ENCODE data around the gene CCDC33.

CCDC33 gene

DNA sequence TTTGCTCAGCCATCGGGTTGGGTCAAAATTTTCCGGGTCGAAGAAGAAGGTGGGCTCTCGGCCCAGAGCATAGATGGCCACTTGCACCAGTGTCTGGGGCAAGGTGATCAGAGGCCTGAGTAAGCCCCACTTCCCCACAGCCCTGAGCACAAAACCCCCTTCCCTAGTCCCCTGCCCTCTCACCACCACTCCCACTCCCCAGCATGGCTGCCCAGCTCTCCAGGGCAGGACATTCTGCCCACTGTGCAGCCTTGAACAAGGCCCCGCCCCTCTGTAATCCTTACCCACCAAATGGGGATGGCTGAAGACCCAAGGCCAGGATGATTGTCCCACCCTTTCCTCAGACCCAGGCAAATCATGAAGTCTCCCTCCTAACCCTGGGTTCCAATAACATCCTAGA is 102.5 kb downstream of the CCDC33 start:
- Histone ChIP-seq H3K27ac (ENCODE audit: insufficient read depth in 1 of 2, low read depth in 1 of 2, low read length in 2 of 2, poor library complexity in 1 of 2, severe bottlenecking in 2 of 2) (no peak overlapping the region), H3K27me3 (replicated peaks in 2 of 5; ENCODE audit: control insufficient read depth in 4 of 5, insufficient read depth in 5 of 5, low read length in 4 of 5) (no peaks in the 10 kb centered on the region), H3K9me3 (ENCODE audit: control extremely low read depth in 1 of 5, control insufficient read depth in 4 of 5, insufficient read depth in 2 of 5, low read depth in 1 of 5, low read length in 4 of 5) (peaks cover 0 to 8% (median 0%) of the 10 kb centered on the region in 5 experiments), H3K4me1 (ENCODE audit: control extremely low read depth in 1 of 4, control insufficient read depth in 4 of 4, insufficient read depth in 4 of 4, low read length in 3 of 4) (no peaks in the 10 kb centered on the region), H3K36me3 (ENCODE audit: control insufficient read depth in 4 of 4, insufficient read depth in 4 of 4, low read length in 3 of 4) (no peaks in the 10 kb centered on the region), H3K4me3 (ENCODE audit: control insufficient read depth in 1 of 7, extremely low read depth in 1 of 7, insufficient read depth in 4 of 7, low read depth in 2 of 7, low read length in 6 of 7) (no peak overlapping the region)
- DNase-seq, result no peak
- CTCF ChIA-PET, result interaction anchor here (1.0 kb wide), 1 partner anchor 14 kb away, joined by 3 read pairs; no protein-coding TSS in a partner anchor
- 99% methylated on average over 5 of the region's 5 CpGs for WGBS (ENCODE audit: insufficient coverage)
- POLR2A ChIA-PET, result no interaction called here

DNA sequence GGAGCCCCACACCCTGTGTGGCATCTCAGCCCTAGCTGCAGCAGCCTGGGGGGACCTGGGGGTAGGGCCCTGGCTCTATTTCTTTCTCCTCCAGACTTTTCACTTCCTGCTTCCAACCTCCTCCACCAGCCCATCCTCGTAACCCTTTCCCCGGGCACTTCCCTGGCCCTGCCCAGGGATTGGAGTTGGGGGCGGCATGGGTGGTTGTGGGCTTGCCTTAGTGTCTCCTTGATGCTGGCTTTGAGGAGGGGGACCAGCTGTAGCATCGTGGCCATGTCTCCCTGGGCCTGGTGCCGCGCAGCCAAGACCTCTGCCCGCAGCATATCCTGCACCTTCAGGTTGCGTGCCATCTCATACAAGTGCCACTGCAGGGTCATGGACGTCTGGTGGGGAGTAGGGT is 103.2 kb downstream of the CCDC33 start:
- ChIA-PET CTCF (no interaction called here), POLR2A (no interaction called here)
- Histone ChIP-seq H3K9me3 (ENCODE audit: control extremely low read depth in 1 of 5, control insufficient read depth in 4 of 5, insufficient read depth in 2 of 5, low read depth in 1 of 5, low read length in 4 of 5) (peaks cover 0 to 2% (median 0%) of the 10 kb centered on the region in 5 experiments), H3K36me3 (ENCODE audit: control insufficient read depth in 4 of 4, insufficient read depth in 4 of 4, low read length in 3 of 4) (no peaks in the 10 kb centered on the region), H3K4me3 (ENCODE audit: control insufficient read depth in 1 of 7, extremely low read depth in 1 of 7, insufficient read depth in 4 of 7, low read depth in 2 of 7, low read length in 6 of 7) (no peak overlapping the region), H3K27me3 (replicated peaks in 2 of 5; ENCODE audit: control insufficient read depth in 4 of 5, insufficient read depth in 5 of 5, low read length in 4 of 5) (no peaks in the 10 kb centered on the region), H3K27ac (ENCODE audit: insufficient read depth in 1 of 2, low read depth in 1 of 2, low read length in 2 of 2, poor library complexity in 1 of 2, severe bottlenecking in 2 of 2) (no peak overlapping the region), H3K4me1 (ENCODE audit: control extremely low read depth in 1 of 4, control insufficient read depth in 4 of 4, insufficient read depth in 4 of 4, low read length in 3 of 4) (no peaks in the 10 kb centered on the region)
- DNase-seq, result no peak
- whole genome bisulfite sequencing (ENCODE audit: insufficient coverage), result 95% methylated on average over 7 of the region's 9 CpGs

DNA sequence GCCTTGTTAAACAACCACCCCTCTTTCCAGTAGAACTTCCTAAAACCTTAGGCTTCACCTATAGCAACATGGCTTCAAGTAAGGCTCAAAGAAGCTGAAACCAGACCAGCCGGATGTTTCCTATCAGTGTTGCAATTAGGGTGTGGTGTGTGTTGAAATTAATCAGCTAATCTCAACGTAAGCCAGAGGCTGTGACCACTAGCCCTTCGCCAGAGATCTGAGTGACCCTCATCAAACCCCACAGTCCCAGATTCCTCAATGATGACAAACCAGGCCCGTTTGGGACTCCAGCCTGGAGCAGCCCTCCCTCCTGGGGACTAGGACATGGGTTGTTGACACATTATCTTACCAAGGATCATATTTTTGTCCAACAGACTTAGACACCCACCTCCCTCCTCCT is 104.0 kb downstream of the CCDC33 start:
- no peak for DNase-seq
- Histone ChIP-seq H3K4me1 (ENCODE audit: control extremely low read depth in 1 of 4, control insufficient read depth in 4 of 4, insufficient read depth in 4 of 4, low read length in 3 of 4) (no peaks in the 10 kb centered on the region), H3K27me3 (replicated peaks in 2 of 5; ENCODE audit: control insufficient read depth in 4 of 5, insufficient read depth in 5 of 5, low read length in 4 of 5) (no peaks in the 10 kb centered on the region), H3K27ac (ENCODE audit: insufficient read depth in 1 of 2, low read depth in 1 of 2, low read length in 2 of 2, poor library complexity in 1 of 2, severe bottlenecking in 2 of 2) (no peak overlapping the region), H3K9me3 (ENCODE audit: control extremely low read depth in 1 of 5, control insufficient read depth in 4 of 5, insufficient read depth in 2 of 5, low read depth in 1 of 5, low read length in 4 of 5) (no peaks in the 10 kb centered on the region), H3K36me3 (ENCODE audit: control insufficient read depth in 4 of 4, insufficient read depth in 4 of 4, low read length in 3 of 4) (no peaks in the 10 kb centered on the region), H3K4me3 (ENCODE audit: control insufficient read depth in 1 of 7, extremely low read depth in 1 of 7, insufficient read depth in 4 of 7, low read depth in 2 of 7, low read length in 6 of 7) (no peak overlapping the region)
- CTCF ChIA-PET, result interaction anchor here (1.1 kb wide), 1 partner anchor 17 kb away, joined by 4 read pairs; no protein-coding TSS in a partner anchor
- WGBS (ENCODE audit: insufficient coverage), result 100% methylated on average over 1 of the region's 4 CpGs
- POLR2A ChIA-PET, result no interaction called here

- no peaks in the 10 kb centered on the region for H3K4me1 ChIP-seq (ENCODE audit: control extremely low read depth in 1 of 4, control insufficient read depth in 4 of 4, insufficient read depth in 4 of 4, low read length in 3 of 4)
- no peaks in the 10 kb centered on the region for H3K9me3 ChIP-seq (ENCODE audit: control extremely low read depth in 1 of 5, control insufficient read depth in 4 of 5, insufficient read depth in 2 of 5, low read depth in 1 of 5, low read length in 4 of 5)
- no peak overlapping the region for H3K27ac ChIP-seq (ENCODE audit: insufficient read depth in 1 of 2, low read depth in 1 of 2, low read length in 2 of 2, poor library complexity in 1 of 2, severe bottlenecking in 2 of 2)
- DNase-seq, result no peak
- H3K27me3 ChIP-seq (replicated peaks in 2 of 5; ENCODE audit: control insufficient read depth in 4 of 5, insufficient read depth in 5 of 5, low read length in 4 of 5), result no peaks in the 10 kb centered on the region
- no peak overlapping the region for H3K4me3 ChIP-seq (ENCODE audit: control insufficient read depth in 1 of 7, extremely low read depth in 1 of 7, insufficient read depth in 4 of 7, low read depth in 2 of 7, low read length in 6 of 7)
- H3K36me3 ChIP-seq (ENCODE audit: control insufficient read depth in 4 of 4, insufficient read depth in 4 of 4, low read length in 3 of 4), result no peaks in the 10 kb centered on the region
- WGBS (ENCODE audit: insufficient coverage), result 95% methylated on average over 13 of the region's 14 CpGs
- CTCF ChIA-PET, result no interaction called here
- POLR2A ChIA-PET, result no interaction called here
Observed at GRCh38 chr15:74343127-74343796, 107.1 kb downstream of the CCDC33 start.

DNA sequence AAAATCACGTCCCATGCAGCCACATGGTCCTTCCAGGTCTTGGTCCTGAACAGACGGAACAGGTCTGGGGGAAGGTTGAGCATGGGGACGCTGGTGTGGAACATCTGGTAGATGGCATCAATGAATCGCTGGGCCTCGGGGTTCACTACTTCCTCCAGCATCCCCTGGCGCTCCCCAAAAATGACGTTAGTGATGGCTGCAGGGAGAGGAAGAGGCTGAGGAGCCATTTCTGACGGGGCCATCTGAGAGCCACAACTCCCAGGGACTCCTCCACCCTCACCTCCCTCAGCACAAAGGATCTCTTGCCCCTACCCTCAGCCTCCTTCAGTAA is 107.6 kb downstream of the CCDC33 start:
- Histone ChIP-seq H3K27me3 (replicated peaks in 2 of 5; ENCODE audit: control insufficient read depth in 4 of 5, insufficient read depth in 5 of 5, low read length in 4 of 5) (no peaks in the 10 kb centered on the region), H3K4me3 (ENCODE audit: control insufficient read depth in 1 of 7, extremely low read depth in 1 of 7, insufficient read depth in 4 of 7, low read depth in 2 of 7, low read length in 6 of 7) (no peak overlapping the region), H3K9me3 (ENCODE audit: control extremely low read depth in 1 of 5, control insufficient read depth in 4 of 5, insufficient read depth in 2 of 5, low read depth in 1 of 5, low read length in 4 of 5) (no peaks in the 10 kb centered on the region), H3K27ac (ENCODE audit: insufficient read depth in 1 of 2, low read depth in 1 of 2, low read length in 2 of 2, poor library complexity in 1 of 2, severe bottlenecking in 2 of 2) (no peak overlapping the region), H3K36me3 (ENCODE audit: control insufficient read depth in 4 of 4, insufficient read depth in 4 of 4, low read length in 3 of 4) (no peaks in the 10 kb centered on the region), H3K4me1 (ENCODE audit: control extremely low read depth in 1 of 4, control insufficient read depth in 4 of 4, insufficient read depth in 4 of 4, low read length in 3 of 4) (no peaks in the 10 kb centered on the region)
- ChIA-PET POLR2A (no interaction called here), CTCF (no interaction called here)
- DNase-seq, result no peak
- WGBS (ENCODE audit: insufficient coverage), result 96% methylated on average over 7 of the region's 8 CpGs

DNA sequence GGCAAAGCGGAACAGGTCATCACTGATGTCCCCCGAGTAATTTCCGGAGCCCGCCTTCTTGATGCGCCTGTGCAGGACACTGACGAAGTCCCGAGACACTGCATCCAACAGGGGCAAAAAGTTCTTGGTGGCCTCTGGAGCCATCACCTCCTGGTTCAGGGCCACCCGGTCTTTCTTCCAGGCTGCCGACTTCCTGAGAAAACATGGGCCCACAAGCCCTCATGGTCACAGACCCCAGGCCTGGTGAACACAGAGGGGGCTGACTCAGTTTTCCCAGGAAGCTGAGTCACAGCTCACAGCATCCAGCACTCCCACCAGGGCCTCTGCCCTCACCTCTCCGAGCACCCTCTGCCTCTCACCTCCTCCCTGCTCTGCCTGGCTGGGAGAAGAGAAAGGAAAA is 108.9 kb downstream of the CCDC33 start:
- no peaks in the 10 kb centered on the region for H3K9me3 ChIP-seq (ENCODE audit: control extremely low read depth in 1 of 5, control insufficient read depth in 4 of 5, insufficient read depth in 2 of 5, low read depth in 1 of 5, low read length in 4 of 5)
- no peaks in the 10 kb centered on the region for H3K4me1 ChIP-seq (ENCODE audit: control extremely low read depth in 1 of 4, control insufficient read depth in 4 of 4, insufficient read depth in 4 of 4, low read length in 3 of 4)
- H3K4me3 ChIP-seq (ENCODE audit: control insufficient read depth in 1 of 7, extremely low read depth in 1 of 7, insufficient read depth in 4 of 7, low read depth in 2 of 7, low read length in 6 of 7), result no peak overlapping the region
- no peaks in the 10 kb centered on the region for H3K27me3 ChIP-seq (replicated peaks in 2 of 5; ENCODE audit: control insufficient read depth in 4 of 5, insufficient read depth in 5 of 5, low read length in 4 of 5)
- no peak overlapping the region for H3K27ac ChIP-seq (ENCODE audit: insufficient read depth in 1 of 2, low read depth in 1 of 2, low read length in 2 of 2, poor library complexity in 1 of 2, severe bottlenecking in 2 of 2)
- POLR2A ChIA-PET, result no interaction called here
- CTCF ChIA-PET, result no interaction called here
- H3K36me3 ChIP-seq (ENCODE audit: control insufficient read depth in 4 of 4, insufficient read depth in 4 of 4, low read length in 3 of 4), result no peaks in the 10 kb centered on the region
- 99% methylated on average over 9 of the region's 10 CpGs for WGBS (ENCODE audit: insufficient coverage)
- no peak for DNase-seq

GRCh38 chr15:74347757-74348250 is 111.7 kb downstream of the CCDC33 start:
- WGBS (ENCODE audit: insufficient coverage), result 98% methylated on average over 11 of the region's 13 CpGs
- no peak overlapping the region for H3K27ac ChIP-seq (ENCODE audit: insufficient read depth in 1 of 2, low read depth in 1 of 2, low read length in 2 of 2, poor library complexity in 1 of 2, severe bottlenecking in 2 of 2)
- no peaks in the 10 kb centered on the region for H3K36me3 ChIP-seq (ENCODE audit: control insufficient read depth in 4 of 4, insufficient read depth in 4 of 4, low read length in 3 of 4)
- no peaks in the 10 kb centered on the region for H3K4me1 ChIP-seq (ENCODE audit: control extremely low read depth in 1 of 4, control insufficient read depth in 4 of 4, insufficient read depth in 4 of 4, low read length in 3 of 4)
- H3K27me3 ChIP-seq (replicated peaks in 2 of 5; ENCODE audit: control insufficient read depth in 4 of 5, insufficient read depth in 5 of 5, low read length in 4 of 5), result peaks cover 0 to 2% (median 0%) of the 10 kb centered on the region in 5 experiments
- H3K9me3 ChIP-seq (ENCODE audit: control extremely low read depth in 1 of 5, control insufficient read depth in 4 of 5, insufficient read depth in 2 of 5, low read depth in 1 of 5, low read length in 4 of 5), result no peaks in the 10 kb centered on the region
- no peak overlapping the region for H3K4me3 ChIP-seq (ENCODE audit: control insufficient read depth in 1 of 7, extremely low read depth in 1 of 7, insufficient read depth in 4 of 7, low read depth in 2 of 7, low read length in 6 of 7)
- ChIA-PET CTCF (no interaction called here), POLR2A (interaction anchor here (0.5 kb wide), 1 partner anchor 321 kb away, joined by 3 read pairs; no protein-coding TSS in a partner anchor)
- no peak for DNase-seq

Measured in common myeloid progenitor, CD34-positive (primary cell).